ENCODE measurements around the gene CLNK. TPM values are rescaled to one million over a fixed set of nuclear protein-coding genes. Genes with fewer than 3 reads are reported as not detected.

CLNK gene
- total RNA-seq, 1 experiment from 2014 or later: not detected

GRCh38 chr4:10532155-10532554 is 152.4 kb downstream of the CLNK start:
- no TSS peak for BruUV-seq (replicated peaks)
- H3K9me3 ChIP-seq (ENCODE audit: control insufficient read depth in 1 of 2, insufficient read depth in 1 of 2, low read depth in 1 of 2, low read length in 2 of 2): no peaks in the 10 kb centered on the region
- no peak overlapping the region for H3K4me2 ChIP-seq (ENCODE audit: low read length)
- H3K79me2 ChIP-seq (ENCODE audit: insufficient read depth, low read length): no peaks in the 10 kb centered on the region
- no peaks in the 10 kb centered on the region for H3K36me3 ChIP-seq (ENCODE audit: control insufficient read depth in 1 of 2, insufficient read depth in 2 of 2, low read length in 2 of 2)
- no peaks in the 10 kb centered on the region for H4K20me1 ChIP-seq (ENCODE audit: insufficient read depth)
- RAD21 ChIA-PET (ENCODE audit: low non-redundant PET in 1 of 2, low total read pairs in 2 of 2, uncharacterized antibody in 2 of 2, unreplicated experiment in 2 of 2): interaction anchor here in 1 of 2 experiments (0.6 to 0.7 kb wide), 2 partner anchors 72 to 921 kb away, joined by 4 read pairs; no protein-coding TSS in a partner anchor
- TF ChIP-seq CBX3 (IDR thresholded peaks at IDR 0.05; ENCODE audit: low read depth) (no peak), EZH2phosphoT487 (IDR thresholded peaks at IDR 0.05; ENCODE audit: borderline replicate concordance) (no peak), SRF (IDR thresholded peaks at IDR 0.05; ENCODE audit: low read depth) (no peak), EGR1 (IDR thresholded peaks at IDR 0.05; ENCODE audit: low read depth) (no peak), POLR2A (IDR thresholded peaks at IDR 0.05; ENCODE audit: borderline replicate concordance, extremely low read depth, insufficient read depth, insufficient read length) (no peak), POLR2AphosphoS5 (IDR thresholded peaks at IDR 0.05; ENCODE audit: low read depth, low read length) (no peak), MAX (IDR thresholded peaks at IDR 0.05) (no peak)
- H3K9me2 ChIP-seq (ENCODE audit: insufficient read depth): no peaks in the 10 kb centered on the region
- CTCF ChIA-PET: no interaction called here
- peaks cover 45 to 58% of the 10 kb centered on the region in 2 experiments for H3K4me1 ChIP-seq (ENCODE audit: control insufficient read depth in 1 of 2, insufficient read depth in 2 of 2, low read length in 2 of 2)
- H3K9ac ChIP-seq (ENCODE audit: low read length): no peak overlapping the region
- no peak overlapping the region for H3K4me3 ChIP-seq (replicated peaks in 1 of 2; ENCODE audit: low read depth in 1 of 2, low read length in 2 of 2)
- no peak overlapping the region for H2AFZ ChIP-seq (ENCODE audit: low read depth, low read length, poor library complexity, severe bottlenecking)
- H3K27ac ChIP-seq (ENCODE audit: low read depth, low read length): no peak overlapping the region
- POLR2A ChIA-PET: no interaction called here
- intact Hi-C loops (cut with micrococcal nuclease): loop anchor here (10.0 kb wide), 1 partner anchor 127 kb away; no protein-coding TSS in a partner anchor
- no peaks in the 10 kb centered on the region for H3K27me3 ChIP-seq (ENCODE audit: insufficient read depth, low read length)
- no peak for DNase-seq (ENCODE audit: low read depth, low spot score)
- no peak for ATAC-seq

- H3K9ac ChIP-seq (ENCODE audit: low read length): no peak overlapping the region
- ATAC-seq: no peak
- H3K9me2 ChIP-seq (ENCODE audit: insufficient read depth): no peaks in the 10 kb centered on the region
- DNase-seq (ENCODE audit: low read depth, low spot score): no peak
- H3K9me3 ChIP-seq (ENCODE audit: control insufficient read depth in 1 of 2, insufficient read depth in 1 of 2, low read depth in 1 of 2, low read length in 2 of 2): no peaks in the 10 kb centered on the region
- no TSS peak for BruUV-seq (replicated peaks)
- no peaks in the 10 kb centered on the region for H3K36me3 ChIP-seq (ENCODE audit: control insufficient read depth in 1 of 2, insufficient read depth in 2 of 2, low read length in 2 of 2)
- peak overlapping the region; percentile 69 for H3K27ac ChIP-seq (ENCODE audit: low read depth, low read length)
- TF ChIP-seq EGR1 (IDR thresholded peaks at IDR 0.05; ENCODE audit: low read depth): no peak
- no peak for TF ChIP-seq REST (IDR thresholded peaks at IDR 0.05; ENCODE audit: low read depth)
- TF ChIP-seq ZFX (IDR thresholded peaks at IDR 0.05): no peak
- TF ChIP-seq EZH2 (IDR thresholded peaks at IDR 0.05): no peak
- CTCF ChIA-PET: interaction anchor here (0.6 to 1.0 kb wide), 2 partner anchors 22 to 126 kb away, joined by 3 to 5 read pairs; no protein-coding TSS in a partner anchor
- no peaks in the 10 kb centered on the region for H4K20me1 ChIP-seq (ENCODE audit: insufficient read depth)
- RAD21 ChIA-PET (ENCODE audit: low non-redundant PET in 1 of 2, low total read pairs in 2 of 2, uncharacterized antibody in 2 of 2, unreplicated experiment in 2 of 2): no interaction called here
- intact Hi-C loops (cut with micrococcal nuclease): loop anchor here (10.0 kb wide), 1 partner anchor 125 kb away; no protein-coding TSS in a partner anchor
- peak overlapping the region in 1 of 2 experiments; percentile 7; a peak in 1 of 4 replicates for H3K4me3 ChIP-seq (replicated peaks in 1 of 2; ENCODE audit: low read depth in 1 of 2, low read length in 2 of 2)
- peak overlapping the region; percentile 65 for H2AFZ ChIP-seq (ENCODE audit: low read depth, low read length, poor library complexity, severe bottlenecking)
- no peaks in the 10 kb centered on the region for H3K79me2 ChIP-seq (ENCODE audit: insufficient read depth, low read length)
- H3K4me1 ChIP-seq (ENCODE audit: control insufficient read depth in 1 of 2, insufficient read depth in 2 of 2, low read length in 2 of 2): peaks cover 60 to 76% of the 10 kb centered on the region in 2 experiments
- H3K4me2 ChIP-seq (ENCODE audit: low read length): peak overlapping the region; percentile 57
- no peaks in the 10 kb centered on the region for H3K27me3 ChIP-seq (ENCODE audit: insufficient read depth, low read length)
- POLR2A ChIA-PET: no interaction called here
Observed at GRCh38 chr4:10530137-10530786, 154.3 kb downstream of the CLNK start.

Measured in HCT116 (cell line).